Stimulated activated naive B cell treated with anti-CD40 and anti-IgM and Interleukin-4, amounts not matched to agents 10 μg/mL and 1 μg/mL and 100 μg/mL, for 72 hours (primary cell): ENCODE measurements around the gene RGS6.

Experiments
- ATAC-seq, 2 donors: fragments of 150-1000 bp; cut with Tn5 transposase; replicated peaks; 2 replicates each; pipeline ENCODE4 v1.10.0; 2021; ENCODE audit warnings: moderate library complexity in 1 of 2
- DNase-seq: peaks from one replicate; pipeline ENCODE4 v3.0.0; 2021
- H3K27ac Mint-ChIP-seq: one replicate; pipeline ENCODE4 v1.8.0; 2022; ENCODE audit warnings: mild to moderate bottlenecking, mixed read lengths
- H3K27me3 Mint-ChIP-seq, 2 donors: one replicate each; pipeline ENCODE4 v1.8.0; 2022; ENCODE audit warnings: mixed read lengths in 2 of 2
- H3K36me3 Mint-ChIP-seq, 2 donors: one replicate each; pipeline ENCODE4 v1.8.0; 2022; ENCODE audit warnings: mixed read lengths in 2 of 2, mild to moderate bottlenecking in 1 of 2
- H3K4me1 Mint-ChIP-seq, 2 donors: one replicate each; pipeline ENCODE4 v1.8.0; 2022; ENCODE audit warnings: mixed read lengths in 2 of 2, mild to moderate bottlenecking in 1 of 2
- H3K4me3 Mint-ChIP-seq, 2 donors: one replicate each; pipeline ENCODE4 v1.8.0; 2022; ENCODE audit warnings: mild to moderate bottlenecking in 2 of 2, mixed read lengths in 2 of 2, moderate library complexity in 1 of 2
- H3K9me3 Mint-ChIP-seq, 2 donors: one replicate each; pipeline ENCODE4 v1.8.0; 2022; ENCODE audit warnings: mixed read lengths in 2 of 2, mild to moderate bottlenecking in 1 of 2

RGS6 gene

GRCh38 chr14:72607386-72608130 lies 675.3 kb downstream of the RGS6 start:
- Mint-ChIP-seq H3K36me3 (no peaks in the 10 kb centered on the region), H3K27ac (no peak overlapping the region), H3K9me3 (no peaks in the 10 kb centered on the region), H3K27me3 (peaks cover 0 to 7% of the 10 kb centered on the region in 2 donors), H3K4me3 (no peak overlapping the region), H3K4me1 (peaks cover 0 to 11% of the 10 kb centered on the region in 2 donors)
- ATAC-seq: no peak
- DNase-seq: no peak

- Mint-ChIP-seq H3K4me3 (no peak overlapping the region), H3K27me3 (peaks cover 0 to 13% of the 10 kb centered on the region in 2 donors), H3K27ac (no peak overlapping the region), H3K4me1 (peaks cover 4 to 13% of the 10 kb centered on the region in 2 donors), H3K36me3 (no peaks in the 10 kb centered on the region), H3K9me3 (no peaks in the 10 kb centered on the region)
- ATAC-seq: no peak
- no peak for DNase-seq
Observed at GRCh38 chr14:72608391-72609204, 676.4 kb downstream of the RGS6 start.

- Mint-ChIP-seq H3K9me3 (no peaks in the 10 kb centered on the region), H3K27ac (no peak overlapping the region), H3K36me3 (no peaks in the 10 kb centered on the region), H3K27me3 (peaks cover 6 to 19% of the 10 kb centered on the region in 2 donors), H3K4me1 (peaks cover 9 to 17% of the 10 kb centered on the region in 2 donors), H3K4me3 (no peak overlapping the region)
- ATAC-seq (no peak), DNase-seq (no peak)
Observed at GRCh38 chr14:72609205-72609916, 677.1 kb downstream of the RGS6 start.

- no peaks in the 10 kb centered on the region for H3K36me3 Mint-ChIP-seq
- ATAC-seq: no peak
- peaks cover 9 to 14% of the 10 kb centered on the region in 2 donors for H3K4me1 Mint-ChIP-seq
- no peaks in the 10 kb centered on the region for H3K9me3 Mint-ChIP-seq
- peaks cover 6 to 19% of the 10 kb centered on the region in 2 donors for H3K27me3 Mint-ChIP-seq
- no peak overlapping the region for H3K4me3 Mint-ChIP-seq
- no peak for DNase-seq
- no peak overlapping the region for H3K27ac Mint-ChIP-seq
Observed at GRCh38 chr14:72610096-72610830, 678.0 kb downstream of the RGS6 start.

GRCh38 chr14:72610831-72611200 lies 678.6 kb downstream of the RGS6 start:
- H3K27ac Mint-ChIP-seq: no peak overlapping the region
- no peaks in the 10 kb centered on the region for H3K9me3 Mint-ChIP-seq
- H3K27me3 Mint-ChIP-seq: peaks cover 6 to 19% of the 10 kb centered on the region in 2 donors
- ATAC-seq (no peak), DNase-seq (no peak)
- H3K4me3 Mint-ChIP-seq: no peak overlapping the region
- no peaks in the 10 kb centered on the region for H3K36me3 Mint-ChIP-seq
- H3K4me1 Mint-ChIP-seq: peaks cover 9 to 14% of the 10 kb centered on the region in 2 donors

GRCh38 chr14:72611506-72611905 lies 679.3 kb downstream of the RGS6 start:
- no peak for ATAC-seq
- Mint-ChIP-seq H3K27ac (no peak overlapping the region), H3K4me3 (no peak overlapping the region), H3K36me3 (no peaks in the 10 kb centered on the region), H3K9me3 (no peaks in the 10 kb centered on the region), H3K4me1 (peaks cover 14 to 15% of the 10 kb centered on the region in 2 donors), H3K27me3 (peaks cover 6 to 19% of the 10 kb centered on the region in 2 donors)
- DNase-seq: no peak

- no peak overlapping the region for H3K27ac Mint-ChIP-seq
- no peaks in the 10 kb centered on the region for H3K9me3 Mint-ChIP-seq
- H3K4me1 Mint-ChIP-seq: peaks cover 14 to 15% of the 10 kb centered on the region in 2 donors
- H3K36me3 Mint-ChIP-seq: no peaks in the 10 kb centered on the region
- peaks cover 6 to 19% of the 10 kb centered on the region in 2 donors for H3K27me3 Mint-ChIP-seq
- no peak overlapping the region for H3K4me3 Mint-ChIP-seq
- no peak for DNase-seq
- no peak for ATAC-seq
Observed at GRCh38 chr14:72612041-72612440, 679.8 kb downstream of the RGS6 start.

GRCh38 chr14:72613231-72613974 lies 681.2 kb downstream of the RGS6 start:
- no peak for DNase-seq
- H3K27me3 Mint-ChIP-seq: peaks cover 6 to 19% of the 10 kb centered on the region in 2 donors
- no peaks in the 10 kb centered on the region for H3K36me3 Mint-ChIP-seq
- H3K27ac Mint-ChIP-seq: no peak overlapping the region
- no peak overlapping the region for H3K4me3 Mint-ChIP-seq
- no peak for ATAC-seq
- H3K9me3 Mint-ChIP-seq: no peaks in the 10 kb centered on the region
- peaks cover 14 to 15% of the 10 kb centered on the region in 2 donors for H3K4me1 Mint-ChIP-seq

GRCh38 chr14:72613975-72614319 lies 681.7 kb downstream of the RGS6 start:
- DNase-seq: no peak
- H3K36me3 Mint-ChIP-seq: no peaks in the 10 kb centered on the region
- H3K9me3 Mint-ChIP-seq: no peaks in the 10 kb centered on the region
- peaks cover 6 to 19% of the 10 kb centered on the region in 2 donors for H3K27me3 Mint-ChIP-seq
- ATAC-seq: no peak
- no peak overlapping the region for H3K27ac Mint-ChIP-seq
- H3K4me3 Mint-ChIP-seq: no peak overlapping the region
- peaks cover 14 to 15% of the 10 kb centered on the region in 2 donors for H3K4me1 Mint-ChIP-seq

GRCh38 chr14:72614365-72614764 lies 682.1 kb downstream of the RGS6 start:
- Mint-ChIP-seq H3K4me3 (no peak overlapping the region), H3K27ac (no peak overlapping the region), H3K4me1 (peaks cover 14 to 15% of the 10 kb centered on the region in 2 donors), H3K27me3 (peaks cover 6 to 19% of the 10 kb centered on the region in 2 donors), H3K9me3 (no peaks in the 10 kb centered on the region), H3K36me3 (no peaks in the 10 kb centered on the region)
- ATAC-seq: no peak
- DNase-seq: no peak

GRCh38 chr14:72614891-72615415 lies 682.7 kb downstream of the RGS6 start:
- no peak for ATAC-seq
- DNase-seq: no peak
- Mint-ChIP-seq H3K27me3 (peaks cover 6 to 19% of the 10 kb centered on the region in 2 donors), H3K4me3 (no peak overlapping the region), H3K4me1 (peaks cover 13 to 15% of the 10 kb centered on the region in 2 donors), H3K9me3 (no peaks in the 10 kb centered on the region), H3K36me3 (no peaks in the 10 kb centered on the region), H3K27ac (no peak overlapping the region)

- DNase-seq: no peak
- no peak overlapping the region for H3K27ac Mint-ChIP-seq
- peaks cover 6 to 19% of the 10 kb centered on the region in 2 donors for H3K27me3 Mint-ChIP-seq
- no peaks in the 10 kb centered on the region for H3K36me3 Mint-ChIP-seq
- H3K4me3 Mint-ChIP-seq: no peak overlapping the region
- ATAC-seq: no peak
- H3K4me1 Mint-ChIP-seq: peaks cover 11 to 16% of the 10 kb centered on the region in 2 donors
- H3K9me3 Mint-ChIP-seq: no peaks in the 10 kb centered on the region
Observed at GRCh38 chr14:72615451-72616121, 683.4 kb downstream of the RGS6 start.
